ENCODE measurements around the gene YKT6. TPM values are rescaled to one million over a fixed set of nuclear protein-coding genes. Genes with fewer than 3 reads are reported as not detected.

The YKT6 gene
- 69.1 and 114 TPM in 2 replicates for total RNA-seq

GRCh38 chr7:44200699-44201461, at the start of gene YKT6:
YKT6 (plus strand) TSS chr7:44200978; CDS start chr7:44201136, 158 bp downstream.

GRCh38 chr7:44189286-44189992, 11.3 kb upstream of the YKT6 start, which contains the start of gene GCK:
GCK (minus strand) TSS chr7:44189439; CDS start chr7:44188953, 486 bp downstream.

Other genes with a start within 250 kb of the YKT6 start
- gene SPDYE1, start 203.1 kb upstream of the YKT6 start, total RNA-seq, result not detected in 2 replicates
- gene DBNL, start 156.3 kb upstream of the YKT6 start, total RNA-seq, result 83.4 and 180 TPM in 2 replicates
- 1.3 TPM in 1 of 2 replicates, not detected in the other for gene PGAM2, start 135.4 kb upstream of the YKT6 start, total RNA-seq
- 12.3 and 49.3 TPM in 2 replicates for gene POLM, start 118.4 kb upstream of the YKT6 start, total RNA-seq
- 49.3 and 84.2 TPM in 2 replicates for gene AEBP1, start 96.6 kb upstream of the YKT6 start, total RNA-seq
- gene POLD2, start 77.4 kb upstream of the YKT6 start, total RNA-seq, result 44.3 and 95.9 TPM in 2 replicates
- gene MYL7, start 59.6 kb upstream of the YKT6 start, total RNA-seq, result not detected in 2 replicates
- gene GCK, start 11.5 kb upstream of the YKT6 start, total RNA-seq, result 0.56 and 1.2 TPM in 2 replicates
- not detected in 2 replicates for gene CAMK2B, start 124.6 kb downstream of the YKT6 start, total RNA-seq

Data from epithelial cell of alveolus of lung (primary cell).